ENCODE data around the gene AMOTL2. TPM values are rescaled to one million over a fixed set of nuclear protein-coding genes. Genes with fewer than 3 reads are reported as not detected.
A peak's percentile ranks its signal among the peaks of the same experiment; 100 is the strongest.

AMOTL2 gene
- total RNA-seq, 1 experiment from 2014 or later = 59.6 TPM

GRCh38 chr3:134334901-134335280 lies 39.4 kb downstream of the AMOTL2 start:
- intact Hi-C loops (cut with micrococcal nuclease; ENCODE audit: unreplicated experiment) = no loop called here
- POLR2A ChIA-PET (ENCODE audit: low non-redundant PET) = interaction anchor here (0.6 kb wide), 1 partner anchor 30 kb away, joined by 3 read pairs; no protein-coding TSS in a partner anchor

GRCh38 chr3:134334231-134334900 lies 39.9 kb downstream of the AMOTL2 start:
- no peaks in the 10 kb centered on the region for H3K27me3 ChIP-seq (replicated peaks; ENCODE audit: insufficient read depth, low read depth, low read length, poor library complexity)
- ChIA-PET CTCF (no interaction called here), POLR2A (ENCODE audit: low non-redundant PET) (interaction anchor here (0.6 kb wide), 1 partner anchor 31 kb away, joined by 3 read pairs; no protein-coding TSS in a partner anchor)
- no peak for DNase-seq (ENCODE audit: low spot score)
- peaks cover 37% of the 10 kb centered on the region for H3K4me1 ChIP-seq (ENCODE audit: insufficient read depth, low read length, poor library complexity, severe bottlenecking)
- H3K9me3 ChIP-seq (ENCODE audit: low read depth, low read length, poor library complexity, severe bottlenecking) = no peaks in the 10 kb centered on the region
- no TSS peak for BruUV-seq (replicated peaks)
- no peak for TF ChIP-seq EZH2 (IDR thresholded peaks at IDR 0.05; ENCODE audit: borderline replicate concordance, low read depth, low read length, poor library complexity, severe bottlenecking)
- TF ChIP-seq CTCF (conservative IDR thresholded peaks at IDR 0.05; ENCODE audit: low read depth, low read length) = no peak
- intact Hi-C loops (cut with micrococcal nuclease; ENCODE audit: unreplicated experiment) = no loop called here
- H3K36me3 ChIP-seq (ENCODE audit: insufficient read depth, low read length, poor library complexity, severe bottlenecking) = no peaks in the 10 kb centered on the region
- H3K27ac ChIP-seq (ENCODE audit: low read depth, low read length, poor library complexity, severe bottlenecking) = no peak overlapping the region
- H3K4me3 ChIP-seq (ENCODE audit: low read depth, low read length, poor library complexity, severe bottlenecking) = no peak overlapping the region

More at GRCh38 chr3:134334901-134335280, 39.4 kb downstream of the AMOTL2 start:
- BruUV-seq (replicated peaks) = no TSS peak
- no peak overlapping the region for H3K4me3 ChIP-seq (ENCODE audit: low read depth, low read length, poor library complexity, severe bottlenecking)
- no peak for TF ChIP-seq CTCF (conservative IDR thresholded peaks at IDR 0.05; ENCODE audit: low read depth, low read length)
- no peak for TF ChIP-seq EZH2 (IDR thresholded peaks at IDR 0.05; ENCODE audit: borderline replicate concordance, low read depth, low read length, poor library complexity, severe bottlenecking)
- H3K27me3 ChIP-seq (replicated peaks; ENCODE audit: insufficient read depth, low read depth, low read length, poor library complexity) = no peaks in the 10 kb centered on the region
- peaks cover 32% of the 10 kb centered on the region for H3K4me1 ChIP-seq (ENCODE audit: insufficient read depth, low read length, poor library complexity, severe bottlenecking)
- no peak for DNase-seq (ENCODE audit: low spot score)
- H3K27ac ChIP-seq (ENCODE audit: low read depth, low read length, poor library complexity, severe bottlenecking) = no peak overlapping the region
- H3K9me3 ChIP-seq (ENCODE audit: low read depth, low read length, poor library complexity, severe bottlenecking) = no peaks in the 10 kb centered on the region
- H3K36me3 ChIP-seq (ENCODE audit: insufficient read depth, low read length, poor library complexity, severe bottlenecking) = no peaks in the 10 kb centered on the region
- CTCF ChIA-PET = no interaction called here

GRCh38 chr3:134333522-134334181 lies 40.6 kb downstream of the AMOTL2 start:
- H3K9me3 ChIP-seq (ENCODE audit: low read depth, low read length, poor library complexity, severe bottlenecking) = no peaks in the 10 kb centered on the region
- H3K27ac ChIP-seq (ENCODE audit: low read depth, low read length, poor library complexity, severe bottlenecking) = no peak overlapping the region
- intact Hi-C loops (cut with micrococcal nuclease; ENCODE audit: unreplicated experiment) = no loop called here
- no TSS peak for BruUV-seq (replicated peaks)
- peak; percentile 69 for DNase-seq (ENCODE audit: low spot score)
- H3K36me3 ChIP-seq (ENCODE audit: insufficient read depth, low read length, poor library complexity, severe bottlenecking) = no peaks in the 10 kb centered on the region
- H3K4me3 ChIP-seq (ENCODE audit: low read depth, low read length, poor library complexity, severe bottlenecking) = no peak overlapping the region
- ChIA-PET CTCF (no interaction called here), POLR2A (ENCODE audit: low non-redundant PET) (no interaction called here)
- peaks cover 39% of the 10 kb centered on the region for H3K4me1 ChIP-seq (ENCODE audit: insufficient read depth, low read length, poor library complexity, severe bottlenecking)
- H3K27me3 ChIP-seq (replicated peaks; ENCODE audit: insufficient read depth, low read depth, low read length, poor library complexity) = no peaks in the 10 kb centered on the region
- TF ChIP-seq CTCF (conservative IDR thresholded peaks at IDR 0.05; ENCODE audit: low read depth, low read length) (no peak), EZH2 (IDR thresholded peaks at IDR 0.05; ENCODE audit: borderline replicate concordance, low read depth, low read length, poor library complexity, severe bottlenecking) (no peak)

Measured in A673 (cell line).